GM19043 (cell line): ENCODE results near the gene TLN1.

Experiments
- ATAC-seq: cut with Tn5 transposase; IDR thresholded peaks from one replicate; pipeline ENCODE4 v1.9.1; 2021; ENCODE audit warnings: low read depth; ENCODE audit not compliant: unreplicated experiment

Gene TLN1

DNA sequence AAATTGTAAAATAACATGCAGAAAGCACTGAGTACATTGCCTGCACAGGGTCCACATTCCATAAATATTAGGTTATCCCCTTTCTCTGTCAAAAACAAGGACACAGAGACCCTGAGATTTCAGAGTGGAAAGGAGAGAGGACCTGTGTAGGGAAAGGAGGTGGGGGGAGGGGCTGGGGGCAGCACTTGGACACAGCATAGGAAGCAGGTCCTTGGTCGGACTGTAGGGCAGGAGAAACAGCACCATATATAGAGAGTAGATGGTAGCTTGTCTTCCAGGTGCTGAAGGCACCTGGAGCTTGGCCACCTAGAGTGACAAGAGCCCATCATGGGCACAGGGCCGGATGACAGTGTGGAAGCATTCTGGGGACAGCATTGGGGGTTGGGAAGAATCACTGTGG, 44.7 kb downstream of the TLN1 start:
- no peak for ATAC-seq

DNA sequence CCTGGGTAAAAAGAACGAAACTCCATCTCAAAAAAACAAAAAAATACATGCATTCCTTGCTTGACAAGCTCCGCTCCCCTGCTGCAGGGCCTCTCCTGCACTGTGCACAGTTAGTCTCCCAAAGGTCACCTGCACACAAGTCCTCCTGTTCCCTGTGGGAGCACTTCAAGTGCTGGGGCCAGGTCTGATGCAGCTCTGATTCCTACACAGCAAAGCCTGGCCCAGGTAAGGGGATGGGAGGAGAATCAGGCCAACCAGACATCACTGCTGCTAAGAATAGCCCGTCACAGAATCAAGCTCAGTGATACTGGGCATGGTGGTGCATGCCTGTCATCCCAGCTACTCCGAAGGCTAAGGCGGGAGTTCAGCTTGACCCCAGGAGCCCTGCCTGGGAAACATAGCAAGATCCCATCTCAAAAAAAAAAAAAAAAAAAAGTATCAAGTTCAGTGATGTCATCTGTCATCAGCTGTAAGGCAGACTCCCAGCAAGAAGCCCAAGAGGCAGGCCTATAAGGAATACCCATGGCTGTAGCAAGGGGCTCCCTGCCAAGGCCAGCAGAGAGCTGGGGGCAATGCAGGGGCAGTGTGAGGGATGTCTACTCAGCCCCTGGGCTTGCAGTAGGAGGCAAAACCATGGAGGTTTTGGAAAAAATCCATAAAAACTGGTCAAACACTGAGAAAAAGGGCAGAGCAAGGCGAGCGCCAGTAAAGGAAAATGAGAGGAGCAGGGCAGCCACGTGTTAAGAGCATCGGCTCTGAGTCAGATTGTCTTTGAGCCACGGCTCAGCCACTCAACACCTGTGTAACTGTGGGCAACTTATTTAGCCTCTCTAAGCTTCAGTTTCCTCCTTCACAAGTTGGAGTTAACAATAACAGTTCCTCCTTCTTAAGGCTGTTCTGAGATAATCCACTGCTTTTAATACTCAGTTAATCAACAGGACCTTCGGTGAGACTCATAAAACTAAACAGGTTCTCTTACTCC, 45.5 kb downstream of the TLN1 start:
- ATAC-seq = no peak

GRCh38 chr9:35685506-35685905, 46.5 kb downstream of the TLN1 start:
- no peak for ATAC-seq

DNA sequence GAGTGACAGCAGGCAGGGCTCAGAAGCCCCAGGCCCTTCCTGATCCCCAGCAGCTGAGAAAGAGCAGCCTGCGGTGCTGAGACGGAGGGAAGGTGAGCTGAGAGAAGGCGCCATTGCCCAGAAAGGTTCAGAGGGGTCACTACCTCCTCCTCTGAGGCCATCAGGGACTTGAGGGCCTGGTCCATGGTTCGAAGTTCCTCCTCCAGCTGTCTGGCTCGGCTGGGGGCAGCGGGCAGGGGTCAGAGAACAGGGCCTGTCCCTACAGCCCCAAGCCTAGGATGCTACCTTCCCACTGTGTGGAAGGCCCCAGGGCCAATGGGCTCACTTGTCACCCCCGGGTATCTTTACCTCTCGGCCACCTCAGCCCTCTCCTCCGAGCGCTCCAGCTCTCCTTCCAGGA, 47.1 kb downstream of the TLN1 start:
- no peak for ATAC-seq

GRCh38 chr9:35683323-35683722, 48.7 kb downstream of the TLN1 start:
- no peak for ATAC-seq

DNA sequence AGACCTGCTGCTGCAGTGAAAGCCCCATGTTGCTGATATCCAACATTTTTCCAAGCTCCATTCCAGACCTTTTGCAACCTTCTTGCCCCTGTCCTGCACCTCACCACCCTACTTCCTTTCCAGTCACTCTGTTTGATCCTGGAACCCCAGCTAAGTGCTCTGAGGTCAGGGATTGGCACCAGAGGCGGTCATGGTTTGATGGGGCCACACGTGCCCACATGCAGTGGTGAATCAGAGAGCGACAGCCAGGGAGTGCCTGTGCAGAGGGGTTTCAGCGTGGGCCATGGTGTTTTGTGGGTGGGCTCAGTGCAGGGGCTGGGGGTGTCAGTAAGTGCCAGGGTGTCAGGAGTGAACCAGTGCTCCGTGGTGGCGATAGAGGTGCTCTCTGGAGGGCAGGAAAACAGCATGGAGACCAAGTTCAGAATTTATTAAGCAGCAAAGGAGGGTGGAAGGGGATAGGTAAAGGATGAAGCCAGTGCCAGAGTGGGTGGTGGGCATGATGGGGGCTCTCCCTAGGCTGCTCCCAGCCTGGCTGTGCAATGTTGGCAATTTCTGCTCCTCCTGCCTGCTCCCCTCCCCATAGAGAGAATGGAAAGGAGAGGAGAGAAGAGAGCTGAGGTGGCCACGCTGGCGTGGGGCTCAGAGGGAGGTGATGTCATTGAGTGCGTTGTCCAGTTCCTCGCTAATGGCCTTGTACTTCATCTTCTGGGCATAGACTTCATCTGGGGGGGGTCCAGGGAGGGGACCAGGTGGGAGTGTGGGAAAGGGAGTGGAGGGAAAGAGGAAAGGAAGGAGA, 49.3 kb downstream of the TLN1 start:
- ATAC-seq = no peak

DNA sequence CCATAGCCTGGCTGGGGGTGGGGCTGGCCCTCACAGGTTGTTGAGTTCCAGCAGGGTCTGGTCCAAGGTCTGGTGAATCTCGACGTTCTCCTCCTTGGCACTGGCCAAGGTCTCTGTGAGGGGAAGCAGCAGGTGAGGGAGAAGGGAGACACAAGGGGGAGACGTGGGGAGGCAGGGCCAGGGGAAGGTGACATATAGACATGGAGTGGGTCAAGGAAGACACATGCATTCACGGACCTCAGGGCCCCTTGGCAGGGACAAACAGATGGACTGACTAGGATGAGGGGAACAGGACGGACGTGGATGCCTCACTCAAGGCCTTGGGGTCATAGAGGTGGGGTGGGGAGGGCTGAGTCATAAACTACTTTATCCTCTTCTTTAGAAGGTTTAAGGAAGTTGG, 49.9 kb downstream of the TLN1 start:
- no peak for ATAC-seq

DNA sequence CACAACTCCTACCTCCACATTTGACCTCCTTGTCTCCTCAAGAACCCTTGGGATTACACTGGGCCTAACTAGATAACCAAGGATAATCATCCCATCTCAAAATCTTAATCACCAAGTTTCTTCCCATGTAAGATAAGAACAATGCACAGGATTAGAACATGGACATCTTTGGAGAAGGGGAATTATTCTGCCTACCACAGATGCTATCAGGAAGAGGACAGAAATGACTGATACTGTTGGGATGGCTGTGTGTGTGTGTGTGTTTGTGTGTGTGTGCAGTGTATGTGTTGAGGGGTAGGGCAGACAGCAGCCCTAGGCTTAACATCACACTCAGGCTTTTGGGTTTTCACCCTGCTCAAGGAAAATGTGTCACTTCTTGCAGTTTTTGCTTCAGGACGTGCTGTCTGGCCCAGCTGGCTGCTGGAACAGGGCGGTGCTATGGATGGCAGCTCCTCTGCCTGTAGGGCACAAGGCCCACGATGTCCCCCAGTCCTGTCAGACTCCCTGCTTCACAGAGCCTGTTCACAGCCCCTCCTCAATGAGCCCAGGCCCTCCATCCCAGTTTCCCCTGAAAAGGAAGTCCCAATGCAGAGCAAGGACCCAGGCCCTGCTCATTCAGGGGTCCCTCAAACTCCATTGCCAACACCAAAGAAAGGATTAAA, 50.5 kb downstream of the TLN1 start:
- no peak for ATAC-seq

- peak; percentile 78 for ATAC-seq
Measured at GRCh38 chr9:35680331-35681105, 51.5 kb downstream of the TLN1 start.

- ATAC-seq = no peak
Measured at GRCh38 chr9:35679766-35680330, 52.1 kb downstream of the TLN1 start.

DNA sequence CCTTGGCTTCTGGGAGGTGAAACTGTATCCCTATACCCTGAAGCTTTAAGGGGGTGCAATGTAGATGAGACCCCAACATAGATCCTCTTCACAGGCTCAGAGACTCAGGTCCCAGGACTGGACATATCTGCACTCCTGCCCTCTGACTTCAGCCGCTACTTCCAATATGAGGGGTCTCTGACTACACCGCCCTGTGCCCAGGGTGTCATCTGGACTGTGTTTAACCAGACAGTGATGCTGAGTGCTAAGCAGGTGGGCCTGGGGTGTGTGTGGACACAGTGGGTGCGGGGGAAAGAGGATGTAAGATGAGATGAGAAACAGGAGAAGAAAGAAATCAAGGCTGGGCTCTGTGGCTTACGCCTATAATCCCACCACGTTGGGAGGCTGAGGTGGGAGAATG, 52.9 kb downstream of the TLN1 start:
- ATAC-seq = no peak

- ATAC-seq = no peak
Measured at GRCh38 chr9:35675732-35676392, 56.1 kb downstream of the TLN1 start.

GRCh38 chr9:35675204-35675603, 56.8 kb downstream of the TLN1 start:
- no peak for ATAC-seq

- no peak for ATAC-seq
Measured at GRCh38 chr9:35674025-35674361, 58.0 kb downstream of the TLN1 start.

- no peak for ATAC-seq
Measured at GRCh38 chr9:35673132-35674024, 58.6 kb downstream of the TLN1 start, which contains the start of gene CA9. Gene CA9 (plus strand): TSS chr9:35673928. CDS start chr9:35673960, 32 bp downstream.

- ATAC-seq = no peak
Measured at GRCh38 chr9:35669331-35670145, 62.5 kb downstream of the TLN1 start.

GRCh38 chr9:35667939-35668338, 64.1 kb downstream of the TLN1 start:
- ATAC-seq = no peak

DNA sequence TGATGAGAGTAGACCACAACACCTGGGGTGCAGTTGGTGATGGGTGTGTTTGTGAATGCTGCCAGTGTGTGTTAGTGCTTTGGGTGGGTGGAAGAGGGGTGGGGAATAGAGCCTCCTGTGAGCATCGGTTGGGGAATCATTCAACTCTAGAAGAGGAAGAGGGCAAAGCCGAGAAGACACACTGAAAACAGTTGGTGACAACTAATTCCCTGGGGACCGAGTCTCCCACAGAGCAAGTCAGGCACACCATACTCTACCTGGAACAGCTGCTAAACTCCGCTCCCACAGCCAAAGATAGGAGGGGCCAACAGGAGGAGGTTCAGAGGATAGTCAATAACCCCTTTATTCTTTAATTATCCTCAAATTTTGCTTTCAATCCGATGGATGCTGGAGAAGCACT, 65.4 kb downstream of the TLN1 start:
- ATAC-seq = no peak
